ENCODE data around the gene MAGEA9B. TPM values are rescaled to one million over a fixed set of nuclear protein-coding genes. Genes with fewer than 3 reads are reported as not detected.
"Not testable (repeated sequence)": the region's sequence is repeated elsewhere in the genome, so short reads cannot be mapped to it uniquely, and the experiment has no call there.

Gene MAGEA9B
- total RNA-seq, 1 experiment from 2014 or later = not detected

- DNase-seq (ENCODE audit: low read depth) = no peak
- in situ Hi-C loops (cut with HindIII; ENCODE audit: low pct_unique_long_range_greater_than_20kb, low sequenced_read_pairs) = no loop called here
Measured at GRCh38 chrX:149541521-149542047, 45.7 kb downstream of the MAGEA9B start.

- in situ Hi-C loops (cut with HindIII; ENCODE audit: low pct_unique_long_range_greater_than_20kb, low sequenced_read_pairs) = no loop called here
- DNase-seq (ENCODE audit: low read depth) = peak; percentile 96
Measured at GRCh38 chrX:149540621-149541520, 46.4 kb downstream of the MAGEA9B start, which contains the start of gene EOLA1. TSS of gene EOLA1 (plus strand) at chrX:149541012. CDS start at chrX:149545631, 4,619 bp downstream.

GRCh38 chrX:149540131-149540620, 47.1 kb downstream of the MAGEA9B start:
- in situ Hi-C loops (cut with HindIII; ENCODE audit: low pct_unique_long_range_greater_than_20kb, low sequenced_read_pairs) = no loop called here
- DNase-seq (ENCODE audit: low read depth) = no peak

- in situ Hi-C loops (cut with HindIII; ENCODE audit: low pct_unique_long_range_greater_than_20kb, low sequenced_read_pairs) = no loop called here
- DNase-seq (ENCODE audit: low read depth) = peak; percentile 94
Measured at GRCh38 chrX:149539283-149540130, 47.8 kb downstream of the MAGEA9B start.

GRCh38 chrX:149537474-149537873, 49.8 kb downstream of the MAGEA9B start:
- in situ Hi-C loops (cut with HindIII; ENCODE audit: low pct_unique_long_range_greater_than_20kb, low sequenced_read_pairs); DNase-seq (ENCODE audit: low read depth): not testable (repeated sequence)

- in situ Hi-C loops (cut with HindIII; ENCODE audit: low pct_unique_long_range_greater_than_20kb, low sequenced_read_pairs) = not testable (repeated sequence)
Measured at GRCh38 chrX:149534926-149535602, 52.2 kb downstream of the MAGEA9B start.

GRCh38 chrX:149533999-149534398, 53.3 kb downstream of the MAGEA9B start:
- DNase-seq (ENCODE audit: low read depth); in situ Hi-C loops (cut with HindIII; ENCODE audit: low pct_unique_long_range_greater_than_20kb, low sequenced_read_pairs): not testable (repeated sequence)

More at GRCh38 chrX:149534926-149535602, 52.2 kb downstream of the MAGEA9B start:
- DNase-seq (ENCODE audit: low read depth) = not testable (repeated sequence)

- in situ Hi-C loops (cut with HindIII; ENCODE audit: low pct_unique_long_range_greater_than_20kb, low sequenced_read_pairs); DNase-seq (ENCODE audit: low read depth): not testable (repeated sequence)
Measured at GRCh38 chrX:149532868-149533267, 54.4 kb downstream of the MAGEA9B start.

Other genes with a start within 250 kb of the MAGEA9B start
- gene IDS, start 82.2 kb downstream of the MAGEA9B start, total RNA-seq (2014; rRNA removed; shearing (Covaris generic); ENCODE audit: low replicate concordance) = 14.8 and 34.3 TPM in 2 replicates
- 23.5 and 30.3 TPM in 2 replicates for gene EOLA1, start 46.4 kb downstream of the MAGEA9B start, total RNA-seq (2014; rRNA removed; shearing (Covaris generic); ENCODE audit: low replicate concordance)
- gene HSFX3, start 37.5 kb downstream of the MAGEA9B start, total RNA-seq (2014; rRNA removed; shearing (Covaris generic); ENCODE audit: low replicate concordance) = not detected in 2 replicates
- gene HSFX2, start 7.9 kb upstream of the MAGEA9B start, total RNA-seq (2014; rRNA removed; shearing (Covaris generic); ENCODE audit: low replicate concordance) = not detected in 2 replicates
- 20.0 and 33.8 TPM in 2 replicates for gene TMEM185A, start 44.3 kb upstream of the MAGEA9B start, total RNA-seq (2014; rRNA removed; shearing (Covaris generic); ENCODE audit: low replicate concordance)
- gene MAGEA11, start 124.6 kb upstream of the MAGEA9B start, total RNA-seq (2014; rRNA removed; shearing (Covaris generic); ENCODE audit: low replicate concordance) = not detected in 2 replicates
- 0.78 TPM in 1 of 2 replicates, not detected in the other for gene HSFX1, start 186.6 kb upstream of the MAGEA9B start, total RNA-seq (2014; rRNA removed; shearing (Covaris generic); ENCODE audit: low replicate concordance)
- not detected in 2 replicates for gene MAGEA9, start 194.5 kb upstream of the MAGEA9B start, total RNA-seq (2014; rRNA removed; shearing (Covaris generic); ENCODE audit: low replicate concordance)

All from Caki2 (cell line).